Fibroblast of the conjunctiva (primary cell): ENCODE data around the gene CEBPZ.
A peak's percentile ranks its signal among the peaks of the same experiment; 100 is the strongest.
"Not testable (repeated sequence)": the region's sequence is repeated elsewhere in the genome, so short reads cannot be mapped to it uniquely, and the experiment has no call there.

Experiments
- DNase-seq: peaks from one replicate; pipeline ENCODE4 v3.0.0-alpha.2; 2010; ENCODE audit warnings: low read depth

Gene CEBPZ

GRCh38 chr2:37223131-37223530, 8.3 kb downstream of the CEBPZ start:
- DNase-seq: no peak

GRCh38 chr2:37219046-37219445, 12.3 kb downstream of the CEBPZ start:
- DNase-seq: no peak

- no peak for DNase-seq
Observed at GRCh38 chr2:37215250-37215649, 16.1 kb downstream of the CEBPZ start.

- no peak for DNase-seq
Observed at GRCh38 chr2:37211939-37212338, 19.5 kb downstream of the CEBPZ start.

- DNase-seq: no peak
Observed at GRCh38 chr2:37211212-37211611, 20.2 kb downstream of the CEBPZ start.

GRCh38 chr2:37206760-37207159, 24.6 kb downstream of the CEBPZ start:
- not testable (repeated sequence) for DNase-seq

GRCh38 chr2:37205689-37206341, 25.6 kb downstream of the CEBPZ start:
- DNase-seq: no peak

GRCh38 chr2:37205071-37205661, 26.2 kb downstream of the CEBPZ start:
- DNase-seq: not testable (repeated sequence)

- DNase-seq: no peak
Observed at GRCh38 chr2:37203708-37204107, 27.7 kb downstream of the CEBPZ start.

- DNase-seq: no peak
Observed at GRCh38 chr2:37201766-37202165, 29.6 kb downstream of the CEBPZ start.

- no peak for DNase-seq
Observed at GRCh38 chr2:37201208-37201607, 30.2 kb downstream of the CEBPZ start.

GRCh38 chr2:37198681-37199065, 32.7 kb downstream of the CEBPZ start:
- no peak for DNase-seq

GRCh38 chr2:37196320-37197195, 34.8 kb downstream of the CEBPZ start, which contains the start of gene CEBPZOS:
Gene CEBPZOS (plus strand): TSS chr2:37196496. CDS start chr2:37199705, 3,209 bp downstream.
- peak; percentile 59 for DNase-seq

- DNase-seq: not testable (repeated sequence)
Observed at GRCh38 chr2:37195862-37196319, 35.5 kb downstream of the CEBPZ start.

GRCh38 chr2:37192551-37192950, 38.8 kb downstream of the CEBPZ start:
- no peak for DNase-seq

GRCh38 chr2:37191747-37192146, 39.6 kb downstream of the CEBPZ start:
- DNase-seq: no peak

GRCh38 chr2:37191253-37191652, 40.1 kb downstream of the CEBPZ start:
- DNase-seq: no peak

- DNase-seq: no peak
Observed at GRCh38 chr2:37190290-37190689, 41.1 kb downstream of the CEBPZ start.

- peak; percentile 77 for DNase-seq
Observed at GRCh38 chr2:37189452-37190153, 41.8 kb downstream of the CEBPZ start.

GRCh38 chr2:37188570-37188969, 42.8 kb downstream of the CEBPZ start, which contains the start of gene SULT6B1:
Gene SULT6B1 (minus strand): TSS chr2:37188670. CDS start chr2:37188640, 30 bp downstream.
- DNase-seq: no peak

GRCh38 chr2:37181726-37182684, 49.4 kb downstream of the CEBPZ start:
- DNase-seq: peak; percentile 16
